Measurements from ENCODE around the gene EGR4. TPM values are rescaled to one million over a fixed set of nuclear protein-coding genes. Genes with fewer than 3 reads are reported as not detected.
A peak's percentile ranks its signal among the peaks of the same experiment; 100 is the strongest.

Gene EGR4
- total and polyA plus RNA-seq, 2 experiments from 2014 or later = 0.23 TPM; not detected in 1

GRCh38 chr2:73255007-73255644, 38.2 kb downstream of the EGR4 start:
- Histone ChIP-seq H3K4me2 (no peak overlapping the region), H3K27ac (ENCODE audit: low read depth) (no peak overlapping the region), H3K36me3 (ENCODE audit: insufficient read depth) (peaks cover 4% of the 10 kb centered on the region; the same call in 1 of the 2 replicates), H3K9me2 (ENCODE audit: insufficient read depth) (no peaks in the 10 kb centered on the region), H3K27me3 (ENCODE audit: insufficient read depth) (no peaks in the 10 kb centered on the region), H4K20me1 (replicated peaks; ENCODE audit: insufficient read depth) (peaks cover 28% of the 10 kb centered on the region), H3K79me2 (replicated peaks; ENCODE audit: insufficient read depth) (no peaks in the 10 kb centered on the region), H2AFZ (no peak overlapping the region), H3K4me3 (no peak overlapping the region), H3F3A (replicated peaks; ENCODE audit: low read depth) (peaks cover 11% of the 10 kb centered on the region; the same call in 1 of the 2 replicates), H3K4me1 (ENCODE audit: insufficient read depth) (peaks cover 5% of the 10 kb centered on the region; the same call in 1 of the 2 replicates)
- Mint-ChIP-seq H3K4me3 (no peak overlapping the region), H3K27me3 (ENCODE audit: insufficient read depth, low read depth, poor library complexity) (peaks cover 14% of the 10 kb centered on the region), H3K27ac (no peak overlapping the region), H3K36me3 (ENCODE audit: low read depth) (peaks cover 47% of the 10 kb centered on the region), H3K9me3 (no peaks in the 10 kb centered on the region), H3K4me1 (peaks cover 18% of the 10 kb centered on the region; the same call in 2 of the 3 replicates)
- DNase-seq (ENCODE audit: low spot score) = no peak
- ATAC-seq = peak; percentile 31
- TF ChIP-seq ZNF114 (CRISPR knock-in tag; IDR thresholded peaks at IDR 0.05) (no peak), ZNF331 (CRISPR knock-in tag; IDR thresholded peaks at IDR 0.05; ENCODE audit: low read depth) (no peak), POLR2AphosphoS5 (IDR thresholded peaks at IDR 0.05; ENCODE audit: low read depth) (no peak; the same call in 1 of the 2 replicates)
- TF ChIP-seq, protein P1, sequence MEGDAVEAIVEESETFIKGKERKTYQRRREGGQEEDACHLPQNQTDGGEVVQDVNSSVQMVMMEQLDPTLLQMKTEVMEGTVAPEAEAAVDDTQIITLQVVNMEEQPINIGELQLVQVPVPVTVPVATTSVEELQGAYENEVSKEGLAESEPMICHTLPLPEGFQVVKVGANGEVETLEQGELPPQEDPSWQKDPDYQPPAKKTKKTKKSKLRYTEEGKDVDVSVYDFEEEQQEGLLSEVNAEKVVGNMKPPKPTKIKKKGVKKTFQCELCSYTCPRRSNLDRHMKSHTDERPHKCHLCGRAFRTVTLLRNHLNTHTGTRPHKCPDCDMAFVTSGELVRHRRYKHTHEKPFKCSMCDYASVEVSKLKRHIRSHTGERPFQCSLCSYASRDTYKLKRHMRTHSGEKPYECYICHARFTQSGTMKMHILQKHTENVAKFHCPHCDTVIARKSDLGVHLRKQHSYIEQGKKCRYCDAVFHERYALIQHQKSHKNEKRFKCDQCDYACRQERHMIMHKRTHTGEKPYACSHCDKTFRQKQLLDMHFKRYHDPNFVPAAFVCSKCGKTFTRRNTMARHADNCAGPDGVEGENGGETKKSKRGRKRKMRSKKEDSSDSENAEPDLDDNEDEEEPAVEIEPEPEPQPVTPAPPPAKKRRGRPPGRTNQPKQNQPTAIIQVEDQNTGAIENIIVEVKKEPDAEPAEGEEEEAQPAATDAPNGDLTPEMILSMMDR (conservative IDR thresholded peaks at IDR 0.05; ENCODE audit: low read depth in 2 of 2) = no peak

- no peaks in the 10 kb centered on the region for H3K27me3 ChIP-seq (ENCODE audit: insufficient read depth)
- ATAC-seq (no peak; the same call in 2 of the 3 replicates), DNase-seq (ENCODE audit: low spot score) (no peak)
- no peak for TF ChIP-seq ZNF114 (CRISPR knock-in tag; IDR thresholded peaks at IDR 0.05)
- TF ChIP-seq ZNF331 (CRISPR knock-in tag; IDR thresholded peaks at IDR 0.05; ENCODE audit: low read depth) = no peak
- no peak for TF ChIP-seq POLR2AphosphoS5 (IDR thresholded peaks at IDR 0.05; ENCODE audit: low read depth)
- TF ChIP-seq EZH2phosphoT487 (IDR thresholded peaks at IDR 0.05; ENCODE audit: unreplicated experiment) = no peak
- TF ChIP-seq STAT1 (IDR thresholded peaks at IDR 0.05; ENCODE audit: unreplicated experiment) = no peak
- TF ChIP-seq EZH2 (IDR thresholded peaks at IDR 0.05; ENCODE audit: low read depth, unreplicated experiment) = no peak
- H3K79me2 ChIP-seq (replicated peaks; ENCODE audit: insufficient read depth) = no peaks in the 10 kb centered on the region
- peaks cover 13% of the 10 kb centered on the region for H3K27me3 Mint-ChIP-seq (ENCODE audit: insufficient read depth, low read depth, poor library complexity)
- peaks cover 9% of the 10 kb centered on the region for H3K36me3 ChIP-seq (ENCODE audit: insufficient read depth)
- H3K4me3 ChIP-seq = no peak overlapping the region
- no peaks in the 10 kb centered on the region for H3K9me3 Mint-ChIP-seq
- H3K4me1 Mint-ChIP-seq = peaks cover 18% of the 10 kb centered on the region; the same call in 2 of the 3 replicates
- H4K20me1 ChIP-seq (replicated peaks; ENCODE audit: insufficient read depth) = peaks cover 29% of the 10 kb centered on the region
- peaks cover 11% of the 10 kb centered on the region; the same call in 1 of the 2 replicates for H3F3A ChIP-seq (replicated peaks; ENCODE audit: low read depth)
- H3K27ac ChIP-seq (ENCODE audit: low read depth) = no peak overlapping the region; the same call in 1 of the 2 replicates
- no peaks in the 10 kb centered on the region for H3K9me2 ChIP-seq (ENCODE audit: insufficient read depth)
- H3K4me2 ChIP-seq = no peak overlapping the region
- no peak overlapping the region for H3K27ac Mint-ChIP-seq
- H2AFZ ChIP-seq = no peak overlapping the region
- H3K4me1 ChIP-seq (ENCODE audit: insufficient read depth) = peaks cover 5% of the 10 kb centered on the region; the same call in 1 of the 2 replicates
- H3K36me3 Mint-ChIP-seq (ENCODE audit: low read depth) = peaks cover 48% of the 10 kb centered on the region
- no peak overlapping the region for H3K4me3 Mint-ChIP-seq
These were observed 38.9 kb downstream of the EGR4 start for GRCh38 chr2:73254343-73255006.

All from GM23338 (cell line).